ENCODE results near the gene ZMIZ1. TPM values are rescaled to one million over a fixed set of nuclear protein-coding genes. Genes with fewer than 3 reads are reported as not detected.

ZMIZ1 gene
- total RNA-seq, 1 experiment from 2014 or later: 42.3 TPM

DNA sequence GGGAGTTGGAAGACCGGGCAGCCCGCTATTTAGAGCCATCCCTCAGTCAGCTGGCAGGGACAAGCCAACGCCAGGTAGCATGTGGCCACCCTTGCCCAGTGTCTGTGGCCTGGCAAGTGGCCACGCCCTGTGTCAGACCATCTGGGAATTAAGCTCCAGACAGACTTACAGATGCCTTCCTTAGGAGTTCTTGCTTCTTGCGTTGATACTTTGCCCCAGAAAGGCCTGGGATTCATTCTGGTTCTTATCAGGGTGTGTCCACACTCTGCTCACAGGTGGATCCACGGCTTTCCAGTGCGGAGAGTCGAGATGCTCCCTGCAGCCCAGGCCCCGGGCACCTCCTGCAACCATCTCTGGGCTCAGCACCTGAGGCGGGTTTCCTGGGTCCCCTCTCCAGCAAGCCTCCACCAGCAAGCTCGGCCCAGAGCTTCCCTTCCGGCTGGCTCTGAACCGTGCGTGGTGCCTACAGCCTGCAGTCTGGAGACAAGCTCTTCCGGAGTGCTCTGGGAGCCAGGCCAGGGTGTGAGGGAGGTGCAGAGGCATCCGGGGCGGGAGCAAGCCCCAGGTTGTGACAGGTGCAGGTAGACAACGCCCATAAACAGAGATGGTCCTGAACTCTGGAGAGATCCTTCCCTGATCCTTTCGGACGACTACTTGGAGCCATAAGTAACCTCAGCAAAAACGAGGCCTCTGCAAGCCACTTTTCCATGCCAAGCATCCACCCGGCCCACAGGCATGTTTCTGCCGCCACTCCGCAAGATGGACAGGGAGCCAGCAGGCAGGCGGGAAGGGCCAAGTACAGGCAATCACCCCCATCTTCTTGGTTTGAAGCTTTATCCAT is 246.2 kb downstream of the ZMIZ1 start:
- ChIA-PET POLR2A (no interaction called here), CTCF (no interaction called here)
- no peak overlapping the region for H3K4me3 Mint-ChIP-seq (ENCODE audit: unreplicated experiment)
- no peaks in the 10 kb centered on the region for H3K27me3 Mint-ChIP-seq (ENCODE audit: insufficient read depth, unreplicated experiment)
- TF ChIP-seq, protein P1, sequence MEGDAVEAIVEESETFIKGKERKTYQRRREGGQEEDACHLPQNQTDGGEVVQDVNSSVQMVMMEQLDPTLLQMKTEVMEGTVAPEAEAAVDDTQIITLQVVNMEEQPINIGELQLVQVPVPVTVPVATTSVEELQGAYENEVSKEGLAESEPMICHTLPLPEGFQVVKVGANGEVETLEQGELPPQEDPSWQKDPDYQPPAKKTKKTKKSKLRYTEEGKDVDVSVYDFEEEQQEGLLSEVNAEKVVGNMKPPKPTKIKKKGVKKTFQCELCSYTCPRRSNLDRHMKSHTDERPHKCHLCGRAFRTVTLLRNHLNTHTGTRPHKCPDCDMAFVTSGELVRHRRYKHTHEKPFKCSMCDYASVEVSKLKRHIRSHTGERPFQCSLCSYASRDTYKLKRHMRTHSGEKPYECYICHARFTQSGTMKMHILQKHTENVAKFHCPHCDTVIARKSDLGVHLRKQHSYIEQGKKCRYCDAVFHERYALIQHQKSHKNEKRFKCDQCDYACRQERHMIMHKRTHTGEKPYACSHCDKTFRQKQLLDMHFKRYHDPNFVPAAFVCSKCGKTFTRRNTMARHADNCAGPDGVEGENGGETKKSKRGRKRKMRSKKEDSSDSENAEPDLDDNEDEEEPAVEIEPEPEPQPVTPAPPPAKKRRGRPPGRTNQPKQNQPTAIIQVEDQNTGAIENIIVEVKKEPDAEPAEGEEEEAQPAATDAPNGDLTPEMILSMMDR (IDR thresholded peaks at IDR 0.05; ENCODE audit: insufficient read depth in 1 of 2, low read depth in 1 of 2, low read length in 1 of 2, severe bottlenecking in 1 of 2, unreplicated experiment in 1 of 2): no peak
- Histone ChIP-seq H3K36me3 (ENCODE audit: control insufficient read depth, insufficient read depth, low read length) (peaks cover 4% of the 10 kb centered on the region), H3K9me3 (no peaks in the 10 kb centered on the region), H3K4me1 (no peaks in the 10 kb centered on the region), H3K27me3 (replicated peaks; ENCODE audit: control insufficient read depth, insufficient read depth, low read length) (no peaks in the 10 kb centered on the region), H3K4me3 (ENCODE audit: low read depth, low read length) (no peak overlapping the region)
- no TSS peak for BruUV-seq (replicated peaks)
- H3K36me3 Mint-ChIP-seq (ENCODE audit: insufficient read depth, unreplicated experiment): peaks cover 54% of the 10 kb centered on the region
- no peaks in the 10 kb centered on the region for H3K9me3 Mint-ChIP-seq (ENCODE audit: unreplicated experiment)
- DNase-seq: no peak
- H3K4me1 Mint-ChIP-seq (ENCODE audit: low read depth, unreplicated experiment): no peaks in the 10 kb centered on the region
- H3K27ac Mint-ChIP-seq (ENCODE audit: unreplicated experiment): no peak overlapping the region
- intact Hi-C loops (cut with micrococcal nuclease; ENCODE audit: unreplicated experiment): no loop called here

DNA sequence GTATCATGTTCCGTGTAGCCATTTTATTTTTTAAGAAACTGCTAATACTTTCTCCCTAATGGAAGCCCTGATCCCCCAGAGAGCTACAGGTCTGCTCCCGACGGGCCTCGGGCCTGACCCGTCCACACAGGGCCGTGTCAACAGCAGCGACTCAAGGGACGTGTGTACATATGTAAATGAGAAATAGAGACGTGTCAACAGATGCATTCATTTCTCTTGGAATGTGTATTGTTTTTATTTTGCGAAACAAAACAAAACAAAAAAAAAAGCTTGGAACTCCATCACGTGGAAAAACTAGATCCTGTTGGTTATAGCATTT is 246.8 kb downstream of the ZMIZ1 start:
- no TSS peak for BruUV-seq (replicated peaks)
- intact Hi-C loops (cut with micrococcal nuclease; ENCODE audit: unreplicated experiment): no loop called here
- H3K27me3 ChIP-seq (replicated peaks; ENCODE audit: control insufficient read depth, insufficient read depth, low read length): no peaks in the 10 kb centered on the region
- H3K27me3 Mint-ChIP-seq (ENCODE audit: insufficient read depth, unreplicated experiment): no peaks in the 10 kb centered on the region
- H3K9me3 ChIP-seq: no peaks in the 10 kb centered on the region
- no peak overlapping the region for H3K4me3 ChIP-seq (ENCODE audit: low read depth, low read length)
- H3K4me1 Mint-ChIP-seq (ENCODE audit: low read depth, unreplicated experiment): no peaks in the 10 kb centered on the region
- ChIA-PET CTCF (no interaction called here), POLR2A (no interaction called here)
- H3K36me3 Mint-ChIP-seq (ENCODE audit: insufficient read depth, unreplicated experiment): peaks cover 51% of the 10 kb centered on the region
- DNase-seq: no peak
- H3K4me3 Mint-ChIP-seq (ENCODE audit: unreplicated experiment): no peak overlapping the region
- TF ChIP-seq, protein P1 (IDR thresholded peaks at IDR 0.05; ENCODE audit: insufficient read depth in 1 of 2, low read depth in 1 of 2, low read length in 1 of 2, severe bottlenecking in 1 of 2, unreplicated experiment in 1 of 2): no peak
- no peak overlapping the region for H3K27ac Mint-ChIP-seq (ENCODE audit: unreplicated experiment)
- peaks cover 4% of the 10 kb centered on the region for H3K36me3 ChIP-seq (ENCODE audit: control insufficient read depth, insufficient read depth, low read length)
- no peaks in the 10 kb centered on the region for H3K9me3 Mint-ChIP-seq (ENCODE audit: unreplicated experiment)
- no peaks in the 10 kb centered on the region for H3K4me1 ChIP-seq

DNA sequence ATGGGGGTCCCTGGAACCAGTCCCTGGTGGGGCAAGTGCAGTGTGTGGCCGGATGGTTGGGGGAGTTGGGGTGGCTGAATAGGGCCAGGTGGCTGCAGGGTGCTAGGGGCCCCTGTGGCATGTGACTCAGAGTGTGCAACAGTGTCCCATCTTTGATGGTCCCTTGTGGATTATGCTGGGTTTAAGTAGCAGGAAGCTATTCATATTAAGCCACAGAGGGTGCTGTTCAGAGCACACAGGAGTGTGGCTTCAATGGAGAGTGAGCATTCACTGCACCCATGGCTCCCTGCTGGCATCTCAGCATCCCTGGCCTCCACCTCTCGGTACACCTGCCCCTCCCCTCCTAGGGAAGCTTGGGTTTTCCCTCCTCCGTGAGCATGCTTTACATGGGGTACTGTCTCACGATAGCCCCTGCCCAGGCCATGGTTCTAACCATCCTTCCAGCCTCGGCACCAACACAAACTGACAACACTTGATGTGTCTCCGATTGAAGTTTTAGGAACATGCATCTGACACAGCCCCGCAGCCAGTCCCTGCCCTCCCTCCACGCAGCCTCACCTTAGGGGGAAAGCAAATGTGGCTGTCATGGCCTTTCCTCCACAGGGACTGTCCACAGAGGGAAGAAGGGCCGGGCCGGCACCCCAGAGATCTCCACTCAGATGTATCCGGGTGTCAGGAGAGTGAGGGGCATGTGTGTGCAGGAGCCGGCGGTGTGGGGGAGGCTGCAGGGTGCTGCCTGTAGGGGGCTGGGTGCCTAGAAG is 248.1 kb downstream of the ZMIZ1 start:
- peaks cover 46% of the 10 kb centered on the region for H3K36me3 Mint-ChIP-seq (ENCODE audit: insufficient read depth, unreplicated experiment)
- H3K27ac Mint-ChIP-seq (ENCODE audit: unreplicated experiment): peak overlapping the region; percentile 16
- no peak for DNase-seq
- H3K4me3 ChIP-seq (ENCODE audit: low read depth, low read length): no peak overlapping the region
- H3K9me3 Mint-ChIP-seq (ENCODE audit: unreplicated experiment): no peaks in the 10 kb centered on the region
- TF ChIP-seq, protein P1 (IDR thresholded peaks at IDR 0.05; ENCODE audit: insufficient read depth in 1 of 2, low read depth in 1 of 2, low read length in 1 of 2, severe bottlenecking in 1 of 2, unreplicated experiment in 1 of 2): no peak
- intact Hi-C loops (cut with micrococcal nuclease; ENCODE audit: unreplicated experiment): no loop called here
- H3K27me3 ChIP-seq (replicated peaks; ENCODE audit: control insufficient read depth, insufficient read depth, low read length): no peaks in the 10 kb centered on the region
- POLR2A ChIA-PET: no interaction called here
- CTCF ChIA-PET: no interaction called here
- no TSS peak for BruUV-seq (replicated peaks)
- no peaks in the 10 kb centered on the region for H3K4me1 Mint-ChIP-seq (ENCODE audit: low read depth, unreplicated experiment)
- H3K36me3 ChIP-seq (ENCODE audit: control insufficient read depth, insufficient read depth, low read length): peaks cover 4% of the 10 kb centered on the region
- no peaks in the 10 kb centered on the region for H3K27me3 Mint-ChIP-seq (ENCODE audit: insufficient read depth, unreplicated experiment)
- no peak overlapping the region for H3K4me3 Mint-ChIP-seq (ENCODE audit: unreplicated experiment)
- H3K9me3 ChIP-seq: no peaks in the 10 kb centered on the region
- H3K4me1 ChIP-seq: no peaks in the 10 kb centered on the region

Data from Caco-2 (cell line).